Stimulated activated CD4-positive, alpha-beta T cell treated with anti-CD3 and anti-CD28 coated beads, Interleukin-2, amount 100 ng/mL, for 48 hours (primary cell): ENCODE results near the gene ZBED4.

ENCODE experiments used
- DNase-seq, 2 donors: peaks; one replicate each; pipeline ENCODE4 v3.0.0-alpha.2; 2020

The ZBED4 gene

DNA sequence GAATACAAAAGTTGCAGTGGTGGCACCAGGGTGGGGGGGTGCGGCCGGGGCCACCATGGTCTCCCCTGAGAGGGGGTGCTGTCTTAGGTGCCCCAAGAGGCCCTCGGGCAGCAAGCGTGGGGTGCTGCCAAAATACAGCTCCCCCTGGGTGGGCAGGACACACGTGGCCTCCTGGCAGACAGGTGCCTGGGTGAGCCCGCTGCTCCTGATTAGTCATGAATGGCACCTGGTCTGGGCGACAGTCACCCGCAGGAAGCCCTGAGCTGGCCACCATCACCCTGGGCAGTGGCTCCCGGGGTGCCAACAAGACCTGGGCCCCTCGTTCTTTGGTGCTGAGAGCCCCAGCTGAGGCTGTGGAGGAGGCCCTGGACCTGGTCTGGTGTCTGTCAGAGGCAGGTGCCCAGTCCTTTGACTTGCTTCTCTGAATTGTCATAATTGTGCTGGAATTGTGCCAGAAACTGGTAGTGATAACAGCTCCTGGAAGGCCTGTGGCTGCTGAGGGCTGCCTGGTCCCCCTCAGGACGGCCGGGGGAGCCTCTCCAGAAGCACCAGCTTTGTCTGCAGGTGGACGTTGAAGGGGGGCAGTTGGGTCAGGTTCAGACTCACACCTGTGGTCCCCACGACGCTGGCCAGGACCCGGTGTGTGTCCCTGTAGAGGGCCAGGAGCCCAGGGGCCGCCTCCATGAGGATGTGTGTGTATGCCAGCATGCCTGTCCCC is 49.8 kb downstream of the ZBED4 start:
- no peak for DNase-seq

DNA sequence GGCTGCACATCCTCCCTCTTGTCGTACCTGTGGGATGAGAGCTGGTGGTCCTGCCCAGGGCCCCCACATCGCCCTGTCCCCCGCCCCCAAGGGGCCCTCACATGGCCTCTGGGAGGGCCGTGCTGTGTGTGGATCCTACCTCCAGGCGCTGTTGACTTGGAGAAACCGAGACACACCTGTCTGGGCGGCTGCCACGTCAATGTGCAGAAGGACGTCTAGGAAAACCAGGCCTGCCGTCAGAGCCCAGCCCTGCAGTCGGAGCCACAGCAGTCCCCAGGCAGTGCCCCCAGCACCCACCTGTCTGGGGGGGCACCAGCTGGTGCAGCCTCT is 50.4 kb downstream of the ZBED4 start:
- DNase-seq = no peak

DNA sequence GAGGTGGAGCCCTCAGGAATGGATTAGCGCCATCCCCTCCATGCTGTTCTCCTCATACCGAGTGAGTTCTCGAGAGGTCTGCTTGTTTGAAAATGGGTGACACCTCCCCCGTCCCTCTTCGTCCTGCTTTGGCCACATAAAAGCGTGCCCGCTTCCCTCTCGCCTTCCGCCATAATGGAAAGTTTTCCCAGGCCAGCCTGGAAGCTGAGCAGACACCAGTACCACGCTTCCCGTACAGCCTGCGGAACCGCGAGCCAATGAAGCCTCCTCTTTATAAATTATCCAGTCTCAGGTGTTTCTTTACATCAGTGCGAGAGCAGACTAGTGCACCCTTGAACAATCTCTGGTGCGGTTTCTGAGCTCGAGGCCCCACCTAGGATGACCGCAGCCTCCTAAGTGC is 51.8 kb downstream of the ZBED4 start:
- no peak for DNase-seq

DNA sequence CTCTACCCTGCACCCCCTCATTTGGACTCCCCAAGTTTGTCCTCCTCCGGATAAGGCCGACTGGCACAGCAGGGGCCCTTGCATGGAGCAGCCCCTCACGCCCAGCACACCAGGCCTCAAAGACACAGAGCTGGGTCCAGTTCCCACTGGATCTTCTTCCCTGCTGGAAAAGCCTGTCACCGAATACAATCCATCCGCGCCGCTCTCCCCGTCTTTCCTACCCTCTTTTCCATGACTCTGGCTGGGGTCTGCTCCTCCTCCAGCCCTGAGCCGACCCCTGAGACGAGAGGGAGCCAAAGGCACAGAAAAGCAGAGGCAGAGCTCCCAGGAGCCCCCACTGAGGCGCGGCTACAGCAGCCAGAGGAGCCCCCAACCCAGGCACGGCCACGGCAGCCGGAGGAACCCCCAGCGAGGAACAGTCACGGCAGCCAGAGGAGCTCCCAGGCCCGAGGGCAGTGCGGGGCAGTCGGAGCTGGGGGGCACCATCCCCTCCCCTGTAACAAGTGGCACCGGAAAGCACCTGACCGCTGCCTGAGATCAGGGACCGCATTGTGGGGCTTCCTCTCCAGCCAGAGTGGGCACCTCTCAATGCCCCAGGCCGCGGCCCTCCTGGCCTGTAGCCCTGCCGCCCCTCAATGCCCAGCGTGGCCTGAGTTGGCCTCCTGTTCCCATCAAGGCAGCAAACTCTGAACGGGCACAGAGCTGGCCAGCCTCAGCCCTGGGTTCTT is 52.6 kb downstream of the ZBED4 start:
- no peak for DNase-seq

DNA sequence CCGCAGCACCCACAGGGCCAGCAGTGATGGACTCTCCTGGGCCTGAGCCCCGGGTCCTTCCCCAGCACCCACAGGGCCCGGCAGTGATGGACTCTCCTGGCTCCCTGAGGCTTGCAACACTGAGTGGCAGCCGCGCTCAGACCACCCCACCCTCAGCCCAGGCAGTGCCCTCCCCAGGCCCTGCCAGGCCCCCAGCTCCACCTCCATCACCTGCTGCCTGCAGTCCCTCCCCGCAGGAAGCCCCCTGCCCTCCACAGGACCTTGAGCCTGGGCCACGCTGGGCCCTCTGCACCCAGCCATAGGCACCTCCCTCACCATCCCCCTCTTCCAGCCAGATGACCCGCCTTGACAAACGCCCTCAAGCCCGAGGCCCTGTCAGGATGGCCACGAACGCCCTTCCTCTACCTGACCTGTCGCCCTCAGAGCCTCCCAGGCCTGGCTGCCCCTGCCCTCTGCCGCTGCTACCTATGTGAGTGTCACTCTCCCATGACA is 53.2 kb downstream of the ZBED4 start:
- no peak for DNase-seq

DNA sequence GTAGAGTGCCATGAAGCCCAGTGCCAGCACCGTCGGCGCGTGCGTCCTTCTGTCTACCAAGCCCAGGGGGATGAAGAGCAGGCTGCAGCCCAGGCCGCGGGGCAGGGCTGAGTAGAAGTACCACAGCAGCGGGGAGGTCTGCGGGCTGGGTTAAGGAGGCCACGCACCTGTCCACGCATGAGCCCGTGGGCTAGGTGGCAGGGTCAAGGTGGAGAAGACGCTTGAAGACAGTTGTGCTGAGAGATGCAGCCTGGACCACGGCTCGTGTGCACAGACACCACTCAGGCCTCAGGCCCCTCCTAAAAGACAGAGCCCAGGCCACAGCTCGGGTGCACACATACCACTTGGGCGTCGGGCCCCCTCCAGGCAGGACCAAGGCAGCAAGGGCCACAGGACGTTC is 54.2 kb downstream of the ZBED4 start:
- no peak for DNase-seq

DNA sequence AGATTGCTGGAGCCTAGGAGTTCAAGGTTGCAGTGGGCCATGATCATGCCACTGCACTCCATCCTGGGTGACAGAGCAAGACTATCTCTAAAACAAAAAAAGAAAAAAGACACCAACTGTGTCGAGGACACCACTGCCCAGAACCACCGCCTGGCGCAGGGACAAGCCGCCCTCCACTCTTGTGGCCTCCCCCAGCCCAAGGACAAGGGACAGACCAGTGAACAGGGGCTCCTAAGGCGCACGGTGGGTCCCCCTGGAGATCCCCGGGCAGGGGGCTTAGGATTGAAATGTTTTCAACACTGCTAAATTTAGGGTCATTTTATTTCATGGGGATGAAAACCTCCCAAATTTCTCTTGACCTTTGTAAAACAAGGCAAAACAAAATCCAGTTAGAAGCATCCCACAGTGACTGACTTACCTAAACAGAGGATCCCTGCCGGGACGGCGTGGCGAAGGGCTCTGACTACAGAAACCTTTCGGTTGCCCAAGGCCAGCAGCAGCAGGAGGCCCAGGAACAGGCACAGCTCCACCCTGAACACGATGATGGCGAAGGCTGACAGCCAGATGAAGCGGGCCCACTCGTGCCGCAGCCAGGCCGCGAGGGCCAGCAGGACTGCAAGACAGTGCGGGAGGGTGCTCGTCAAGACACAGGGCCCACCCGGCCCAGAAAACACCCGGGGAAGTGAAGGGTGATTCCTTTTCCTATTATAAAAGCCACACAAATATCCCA is 56.0 kb downstream of the ZBED4 start:
- no peak for DNase-seq

DNA sequence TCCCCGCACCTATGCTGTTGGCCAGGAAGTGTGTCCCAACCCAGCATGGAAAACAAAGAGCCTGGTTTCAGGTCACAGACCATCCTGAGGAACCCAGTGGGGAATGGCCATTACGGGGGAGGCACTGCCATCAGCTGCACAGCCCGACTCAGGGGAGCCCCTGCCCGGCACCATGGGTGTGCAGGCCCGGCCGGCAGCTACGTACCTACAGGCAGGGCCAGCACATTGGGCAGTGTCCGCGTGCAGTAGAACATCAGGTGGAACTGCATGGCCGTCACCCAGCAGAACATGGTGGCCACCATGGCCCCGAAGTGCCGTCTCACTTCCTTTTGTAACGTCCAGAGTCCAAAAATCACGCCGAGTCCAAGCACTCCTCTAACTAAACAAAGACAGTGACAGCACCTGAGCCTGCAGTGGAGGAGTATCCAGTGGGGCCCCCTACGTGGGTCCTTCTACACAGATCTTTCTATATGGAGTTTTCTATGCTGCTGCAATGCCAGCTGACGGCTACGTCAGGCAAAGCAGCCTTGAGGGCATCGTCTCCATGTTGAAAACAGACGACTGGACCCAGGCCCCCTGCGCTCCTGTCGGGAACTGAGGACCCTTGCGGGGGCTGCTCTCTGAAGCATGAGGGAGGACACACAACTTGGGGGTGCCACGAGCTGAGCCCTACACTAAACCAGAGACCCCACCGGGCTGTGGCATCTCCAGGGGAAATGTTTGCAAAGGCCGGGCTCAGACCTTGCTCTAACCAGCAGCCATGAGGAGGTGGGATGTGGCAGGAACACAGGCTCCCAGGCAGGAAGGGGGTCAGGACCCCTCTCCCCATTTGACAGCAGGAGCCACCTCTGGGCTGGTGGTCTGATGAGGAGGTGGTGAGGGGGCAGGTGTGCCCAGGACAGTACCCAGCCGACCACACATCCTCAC is 56.8 kb downstream of the ZBED4 start:
- no peak for DNase-seq

DNA sequence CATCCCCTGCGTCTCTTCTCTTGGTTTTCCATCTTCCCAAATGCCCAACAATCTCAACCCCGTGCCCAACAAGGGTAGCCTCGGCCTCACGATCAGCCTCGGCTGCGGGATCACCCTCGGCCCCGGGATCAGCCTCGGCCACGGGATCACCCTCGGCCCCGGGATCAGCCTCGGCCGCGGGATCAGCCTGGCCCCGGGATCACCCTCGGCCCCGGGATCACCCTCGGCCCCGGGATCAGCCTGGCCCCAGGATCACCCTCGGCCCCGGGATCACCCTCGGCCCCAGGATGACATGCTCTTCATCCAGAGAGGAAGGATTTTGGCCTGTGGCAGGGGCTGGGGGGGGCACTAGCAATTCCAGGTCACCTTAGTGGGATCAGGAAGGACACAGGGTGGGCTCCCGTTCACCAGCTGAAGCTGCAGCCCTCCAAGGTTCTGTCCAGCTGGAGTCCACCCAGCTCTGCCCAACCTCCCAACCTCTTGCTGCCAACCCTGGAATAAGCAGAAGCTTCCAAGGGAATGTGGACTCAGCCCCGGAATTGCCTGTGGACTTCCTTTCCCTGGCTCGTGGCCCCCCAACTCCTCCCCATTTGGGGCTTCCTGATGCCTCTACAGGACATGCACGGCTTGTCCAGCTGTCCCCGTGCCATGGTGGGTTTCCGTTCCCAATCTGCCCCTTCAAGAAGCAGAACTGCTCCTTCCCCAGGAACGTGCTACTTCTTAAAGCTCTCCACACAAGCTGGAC is 58.4 kb downstream of the ZBED4 start:
- DNase-seq = no peak

DNA sequence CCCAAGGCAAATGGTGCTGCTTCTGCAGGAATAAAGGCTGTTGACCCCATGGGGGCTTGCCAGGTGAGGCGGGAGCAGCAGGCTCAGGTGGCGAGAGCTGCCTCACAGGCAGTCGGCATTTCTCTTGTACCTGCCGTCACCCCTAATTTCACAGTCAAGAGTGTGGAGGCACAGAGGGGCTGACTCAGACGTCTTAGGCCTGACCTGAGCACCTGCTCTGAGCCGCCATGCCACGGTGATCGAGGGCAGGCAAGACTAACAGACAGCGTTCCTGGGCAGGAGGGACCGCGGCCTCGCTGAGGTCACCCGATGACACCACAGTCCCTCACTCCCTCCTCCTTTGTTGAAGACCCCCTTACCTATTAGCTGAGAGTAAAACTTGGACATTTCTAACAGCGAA is 59.4 kb downstream of the ZBED4 start:
- no peak for DNase-seq

DNA sequence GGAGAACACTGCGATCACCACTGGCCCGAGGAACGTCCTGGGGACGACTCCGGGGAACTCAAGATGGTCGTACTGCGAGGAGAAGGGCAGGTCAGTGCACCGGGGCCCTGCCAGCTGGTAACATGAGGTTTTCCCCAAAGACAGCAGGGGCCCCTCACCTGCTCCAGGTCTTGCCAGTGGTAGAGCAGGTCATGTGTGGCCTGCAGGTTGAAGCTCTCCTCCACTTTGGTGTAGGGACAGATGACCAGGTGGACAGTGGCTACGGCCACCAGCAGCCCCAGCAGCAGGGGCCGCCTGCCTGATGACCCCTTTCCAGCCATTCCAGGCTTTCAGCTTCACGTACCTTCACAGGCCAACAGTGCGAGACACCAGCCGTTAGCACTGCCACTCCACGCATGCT is 59.8 kb downstream of the ZBED4 start:
- no peak for DNase-seq

DNA sequence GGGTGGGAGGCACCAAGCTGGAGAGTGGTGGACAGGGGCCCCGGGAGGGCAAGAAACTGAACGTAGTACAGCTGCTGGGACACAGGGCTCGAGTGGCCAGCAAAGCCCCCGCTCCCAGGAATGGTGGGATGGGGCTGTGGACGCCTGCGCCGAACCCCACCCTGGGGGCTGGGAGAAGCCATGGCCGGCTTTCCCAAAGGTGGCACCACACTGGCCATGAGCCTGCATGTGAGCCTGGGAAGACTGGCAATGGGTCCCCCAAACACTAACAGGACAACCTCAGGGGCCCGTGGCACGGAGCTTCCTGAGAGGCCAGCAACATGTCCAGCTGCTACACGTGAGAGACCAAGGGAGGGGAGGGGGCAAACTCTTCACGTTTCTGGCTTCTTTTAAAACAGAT is 60.6 kb downstream of the ZBED4 start:
- DNase-seq = no peak

DNA sequence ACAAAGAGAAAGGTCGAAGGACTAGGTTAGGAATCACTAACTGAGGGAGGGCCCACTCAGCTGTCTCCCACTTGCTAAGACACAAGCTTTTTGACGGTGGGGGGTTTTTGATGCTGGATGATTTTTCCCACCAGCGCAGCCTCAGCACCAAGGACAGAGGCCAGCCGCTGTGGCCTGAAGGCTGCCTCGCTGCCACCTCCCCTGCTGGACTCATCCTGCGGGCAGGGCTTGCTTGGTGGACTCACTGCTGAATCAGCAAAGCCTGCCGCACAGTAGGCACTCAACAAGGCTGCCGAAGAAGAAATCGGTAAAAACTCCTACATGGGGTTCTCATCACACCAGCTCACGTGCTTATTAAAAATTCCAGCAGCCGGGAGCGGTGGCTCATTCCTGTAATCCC is 62.0 kb downstream of the ZBED4 start:
- no peak for DNase-seq

DNA sequence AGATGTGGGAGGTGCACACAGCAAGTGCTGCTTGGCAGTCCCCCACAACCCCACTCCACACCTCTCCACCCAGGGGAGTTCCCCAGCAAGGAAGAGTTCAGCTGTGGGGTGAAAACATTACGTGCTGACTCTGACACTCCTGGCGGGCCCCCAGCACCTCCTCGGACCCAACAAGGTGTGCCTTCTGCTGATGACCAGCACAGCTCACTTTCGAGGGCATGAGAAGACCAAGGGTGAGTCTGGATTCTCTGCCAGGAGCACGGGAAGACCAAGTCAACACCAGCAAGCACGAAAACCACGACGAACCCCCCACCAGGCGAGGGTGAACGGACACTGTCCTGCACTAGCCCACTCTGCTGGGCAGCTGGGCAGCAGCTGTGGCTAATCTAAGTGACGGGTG is 63.2 kb downstream of the ZBED4 start:
- DNase-seq = no peak

DNA sequence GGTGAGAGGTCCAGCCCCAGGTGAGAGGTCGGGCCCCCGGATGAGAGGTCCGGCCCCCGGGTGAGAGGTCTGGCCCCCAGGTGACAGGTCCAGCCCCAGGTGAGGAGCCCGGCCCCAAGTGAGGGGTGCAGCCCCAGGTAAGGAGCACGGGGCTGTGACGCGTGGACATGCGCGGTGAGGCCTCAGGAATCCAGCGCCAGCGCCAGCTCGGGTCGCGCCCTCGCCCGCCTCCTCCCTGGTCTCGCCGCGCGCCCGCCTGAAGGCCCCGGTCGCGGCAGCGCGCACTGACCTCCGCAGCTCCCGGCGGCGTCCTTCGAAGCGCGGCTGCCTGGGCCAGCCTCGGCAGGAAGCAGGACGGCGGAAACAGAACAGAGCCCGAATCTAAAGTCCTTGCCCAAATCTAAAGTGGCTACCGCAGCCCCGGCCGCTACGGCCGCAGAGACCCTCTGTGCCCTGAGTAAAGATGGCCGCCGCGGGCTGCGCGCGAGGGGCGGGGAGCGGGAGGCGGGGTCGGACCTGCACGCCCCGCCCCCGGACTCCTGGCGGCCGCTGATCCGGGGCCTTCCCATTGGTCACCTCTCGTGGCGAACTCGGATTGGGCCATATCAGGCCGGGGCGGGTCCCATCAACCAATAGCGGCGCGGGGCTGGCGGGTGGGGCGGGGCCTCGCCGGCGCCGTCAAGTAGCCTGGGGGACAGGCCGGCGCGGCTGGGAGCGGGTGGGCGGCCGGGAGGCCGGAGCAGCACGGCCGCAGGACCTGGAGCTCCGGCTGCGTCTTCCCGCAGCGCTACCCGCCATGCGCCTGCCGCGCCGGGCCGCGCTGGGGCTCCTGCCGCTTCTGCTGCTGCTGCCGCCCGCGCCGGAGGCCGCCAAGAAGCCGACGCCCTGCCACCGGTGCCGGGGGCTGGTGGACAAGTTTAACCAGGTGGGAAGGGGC is 64.6 kb downstream of the ZBED4 start, which contains the start of the genes ALG12 and CRELD2:
Gene ALG12 (minus strand): TSS at position 465 of the 937 bp plus-strand sequence. CDS start 4,673 bp downstream, outside the sequence.
Gene CRELD2 (plus strand): TSS at position 661 of the 937 bp plus-strand sequence. CDS start 136 bp downstream, at position 797.
- peak; percentile 95 to 98 for DNase-seq

DNA sequence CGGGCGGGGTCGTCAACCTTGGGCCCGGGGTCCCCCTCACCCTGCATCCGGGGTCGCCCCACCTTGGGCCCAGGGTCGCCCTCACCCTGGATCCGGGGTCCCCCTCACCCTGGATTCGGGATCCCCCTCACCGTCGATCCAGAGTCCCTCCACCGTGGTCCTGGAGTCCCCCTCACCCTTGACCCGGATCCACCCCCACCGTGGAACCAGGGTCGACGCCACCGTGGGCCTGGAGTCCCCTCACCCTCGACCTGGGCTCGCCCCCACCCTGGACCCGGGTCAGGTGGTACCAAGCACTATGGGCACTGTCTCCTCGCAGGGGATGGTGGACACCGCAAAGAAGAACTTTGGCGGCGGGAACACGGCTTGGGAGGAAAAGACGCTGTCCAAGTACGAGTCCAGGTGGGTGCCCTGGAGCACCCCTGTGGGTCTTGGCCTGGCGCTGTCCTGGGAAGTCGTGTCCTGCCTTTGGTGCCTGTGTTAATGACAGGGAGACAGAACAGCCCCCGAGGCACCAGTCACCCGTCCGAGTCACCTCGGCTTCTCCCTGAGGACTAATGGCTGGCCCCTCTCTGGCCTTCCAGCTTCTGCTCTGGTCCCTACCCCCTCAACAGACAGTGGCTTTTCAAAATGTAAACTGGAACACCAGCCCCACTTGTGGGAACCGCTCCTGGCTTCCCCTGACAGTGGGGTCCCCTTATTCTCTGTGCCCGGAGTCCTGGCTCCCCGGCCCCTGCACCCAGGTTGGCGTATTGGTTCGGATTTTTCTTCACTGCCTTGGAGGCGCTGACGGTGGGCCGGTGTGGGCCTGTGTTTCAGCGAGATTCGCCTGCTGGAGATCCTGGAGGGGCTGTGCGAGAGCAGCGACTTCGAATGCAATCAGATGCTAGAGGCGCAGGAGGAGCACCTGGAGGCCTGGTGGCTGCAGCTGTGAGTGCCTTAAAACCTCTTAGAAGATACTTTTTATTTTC is 65.6 kb downstream of the ZBED4 start:
- no peak for DNase-seq

DNA sequence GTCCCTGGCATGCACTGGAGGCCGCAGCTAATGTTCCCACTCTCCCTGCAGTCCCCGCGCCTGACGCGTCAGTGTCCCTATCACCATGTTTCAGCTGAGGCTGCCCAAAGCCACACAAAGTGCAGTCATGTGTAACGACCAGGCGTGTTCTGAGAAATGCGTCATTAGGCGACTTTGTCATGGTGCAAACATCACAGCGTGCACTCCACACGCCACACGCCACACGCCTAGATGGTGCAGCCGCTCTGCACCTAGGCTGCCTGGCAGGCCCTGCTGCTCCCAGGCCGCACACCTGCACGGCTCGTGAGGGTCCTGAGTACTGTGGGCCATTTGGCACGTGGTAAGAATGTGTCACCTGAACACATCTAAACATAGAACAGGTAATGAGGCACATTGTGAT is 67.2 kb downstream of the ZBED4 start:
- DNase-seq = no peak

DNA sequence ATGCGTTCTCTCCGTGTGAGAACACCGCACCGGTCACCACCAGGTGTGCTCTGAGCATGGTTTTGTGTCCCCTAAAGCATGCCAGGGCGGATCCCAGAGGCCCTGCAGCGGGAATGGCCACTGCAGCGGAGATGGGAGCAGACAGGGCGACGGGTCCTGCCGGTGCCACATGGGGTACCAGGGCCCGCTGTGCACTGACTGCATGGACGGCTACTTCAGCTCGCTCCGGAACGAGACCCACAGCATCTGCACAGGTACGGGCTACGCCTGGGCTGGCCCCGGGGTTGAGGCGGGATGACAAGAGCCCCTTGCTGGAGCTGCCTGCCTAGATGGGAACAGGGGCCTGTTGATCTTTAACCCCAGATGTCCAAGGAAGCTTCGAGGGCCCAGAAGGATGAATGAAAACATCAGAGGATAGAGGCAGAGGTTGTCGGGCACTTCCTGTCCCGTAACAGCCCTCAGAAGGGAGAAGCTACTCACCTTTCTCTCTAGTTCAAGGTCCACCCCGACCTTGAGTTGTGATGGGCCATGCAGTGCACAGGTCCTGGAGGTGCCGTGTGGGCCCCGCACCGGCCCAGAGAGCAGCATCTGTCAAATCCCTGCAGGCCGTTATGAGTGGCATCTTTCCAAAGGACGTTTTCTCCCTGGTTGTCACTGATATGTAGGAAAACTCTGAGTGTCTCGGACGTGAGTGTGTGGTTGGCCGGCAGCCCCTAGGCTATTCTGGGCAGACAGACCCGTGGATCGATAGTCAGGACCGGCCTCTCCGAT is 68.0 kb downstream of the ZBED4 start:
- DNase-seq = no peak

DNA sequence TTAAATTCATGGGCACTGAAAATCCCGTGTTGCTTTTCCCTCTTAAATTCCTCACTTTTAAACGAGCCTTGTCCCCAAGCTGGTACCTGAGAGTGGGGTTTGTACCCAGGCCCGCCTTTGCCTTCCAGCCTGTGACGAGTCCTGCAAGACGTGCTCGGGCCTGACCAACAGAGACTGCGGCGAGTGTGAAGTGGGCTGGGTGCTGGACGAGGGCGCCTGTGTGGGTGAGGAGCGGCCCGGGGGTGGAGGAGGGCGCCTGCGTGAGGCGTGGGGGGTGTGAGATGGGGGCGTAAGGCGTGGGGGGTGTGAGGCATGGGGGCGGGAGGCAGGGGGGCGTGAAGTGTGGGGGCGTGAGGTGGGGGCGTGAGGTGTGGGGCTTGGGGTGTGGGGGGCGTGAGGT is 68.8 kb downstream of the ZBED4 start:
- DNase-seq = no peak
